ENCODE results near the gene FAM20C.

Gene FAM20C

GRCh38 chr7:152702-153391, 39.5 kb upstream of the FAM20C start:
- H3K36me3 ChIP-seq = no peaks in the 10 kb centered on the region
- TF ChIP-seq CTCF (IDR thresholded peaks at IDR 0.05) = no peak
- no peak overlapping the region for H3K4me3 ChIP-seq (ENCODE audit: low read depth in 1 of 2, low read length in 1 of 2)
- no peaks in the 10 kb centered on the region for H3K9me3 ChIP-seq
- no peaks in the 10 kb centered on the region for H3K27me3 ChIP-seq
- H3K4me1 ChIP-seq (ENCODE audit: control insufficient read depth in 1 of 2, insufficient read depth in 1 of 2, low read depth in 1 of 2, low read length in 1 of 2) = peaks cover 16 to 22% of the 10 kb centered on the region in 2 experiments
- no peak overlapping the region for H3K27ac ChIP-seq

DNA sequence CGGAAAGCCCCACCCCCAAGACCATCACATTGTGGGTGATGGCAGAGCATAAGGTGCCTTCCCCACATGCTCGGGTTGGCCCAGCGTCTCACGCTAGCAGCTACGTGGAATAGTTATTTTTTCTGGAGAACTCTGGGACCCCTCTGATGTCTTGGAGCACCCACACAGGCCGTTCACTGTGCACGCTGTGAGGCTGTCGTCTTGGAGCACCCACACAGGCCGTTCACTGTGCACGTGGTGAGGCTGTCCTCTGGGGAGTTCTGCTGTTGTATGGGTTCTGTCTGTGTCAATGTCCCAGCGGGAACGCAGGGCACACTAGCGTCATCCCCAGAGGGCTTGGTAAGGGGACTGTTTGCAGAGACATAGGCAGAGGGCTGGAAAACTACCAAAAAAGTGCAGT, 38.8 kb upstream of the FAM20C start:
- no peak for TF ChIP-seq CTCF (IDR thresholded peaks at IDR 0.05)
- no peaks in the 10 kb centered on the region for H3K36me3 ChIP-seq
- peaks cover 13 to 20% of the 10 kb centered on the region in 2 experiments for H3K4me1 ChIP-seq (ENCODE audit: control insufficient read depth in 1 of 2, insufficient read depth in 1 of 2, low read depth in 1 of 2, low read length in 1 of 2)
- H3K27ac ChIP-seq = no peak overlapping the region
- H3K9me3 ChIP-seq = no peaks in the 10 kb centered on the region
- H3K27me3 ChIP-seq = no peaks in the 10 kb centered on the region
- H3K4me3 ChIP-seq (ENCODE audit: low read depth in 1 of 2, low read length in 1 of 2) = no peak overlapping the region

DNA sequence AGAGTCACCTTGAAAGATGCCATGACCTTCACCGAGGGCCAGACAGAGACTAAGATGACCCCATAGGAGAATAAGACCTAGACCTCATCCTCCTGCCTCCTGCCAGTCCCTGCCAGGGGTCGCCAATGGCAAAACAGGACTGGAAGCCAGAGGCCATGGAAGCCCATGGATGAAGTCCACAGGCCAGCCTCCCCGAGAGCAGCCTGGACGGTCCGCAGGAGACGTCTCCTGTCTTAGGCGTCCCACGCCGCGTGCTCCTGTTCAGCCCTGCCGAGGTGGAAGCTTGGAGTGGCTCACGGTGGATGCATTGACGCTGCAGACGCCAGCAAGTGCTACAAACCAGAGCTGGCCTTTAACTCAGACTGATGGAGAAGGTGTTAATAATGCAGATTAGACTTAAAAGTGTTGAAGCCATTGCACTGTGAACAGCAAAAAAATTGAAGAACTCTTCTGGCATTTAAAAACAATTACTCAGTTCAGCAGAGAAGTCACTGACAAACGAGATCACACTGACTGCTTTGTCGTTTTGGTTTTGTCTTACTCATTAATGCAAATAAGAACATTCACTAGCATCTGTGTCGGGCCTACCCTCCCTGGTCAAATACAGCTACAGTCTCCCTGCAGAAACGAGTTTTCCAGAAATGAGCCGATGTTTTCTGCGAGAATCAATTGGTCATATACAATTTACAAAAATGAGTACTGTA, 38.1 kb upstream of the FAM20C start:
- TF ChIP-seq CTCF (IDR thresholded peaks at IDR 0.05) = no peak
- Histone ChIP-seq H3K4me1 (ENCODE audit: control insufficient read depth in 1 of 2, insufficient read depth in 1 of 2, low read depth in 1 of 2, low read length in 1 of 2) (peaks cover 12 to 17% of the 10 kb centered on the region in 2 experiments), H3K9me3 (no peaks in the 10 kb centered on the region)

DNA sequence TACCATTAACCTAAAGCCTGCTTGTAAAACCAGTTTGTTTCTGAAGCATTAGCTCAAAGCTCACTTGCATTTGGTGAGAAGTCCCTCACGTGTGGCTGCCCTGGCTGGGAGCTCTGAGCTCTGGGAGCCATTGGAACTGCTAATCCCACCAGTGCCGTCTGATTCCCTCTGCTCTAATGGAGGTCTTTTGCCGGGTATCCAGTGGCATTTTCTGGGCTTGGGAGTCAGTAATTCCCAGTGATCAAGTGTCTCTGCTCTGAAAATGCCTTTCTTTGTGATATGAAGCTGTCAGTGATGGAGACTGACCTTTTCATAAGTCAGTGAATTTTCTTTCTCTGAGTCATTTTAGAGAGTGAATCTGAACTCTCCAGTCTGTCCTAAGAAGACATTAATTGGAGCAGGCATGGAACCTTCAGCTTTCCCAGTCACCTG, 36.9 kb upstream of the FAM20C start:
- no peaks in the 10 kb centered on the region for H3K36me3 ChIP-seq
- no peaks in the 10 kb centered on the region for H3K9me3 ChIP-seq
- H3K27me3 ChIP-seq = no peaks in the 10 kb centered on the region
- no peak overlapping the region for H3K27ac ChIP-seq
- no peak for TF ChIP-seq CTCF (IDR thresholded peaks at IDR 0.05)
- peaks cover 3 to 8% of the 10 kb centered on the region in 2 experiments for H3K4me1 ChIP-seq (ENCODE audit: control insufficient read depth in 1 of 2, insufficient read depth in 1 of 2, low read depth in 1 of 2, low read length in 1 of 2)
- H3K4me3 ChIP-seq (ENCODE audit: low read depth in 1 of 2, low read length in 1 of 2) = no peak overlapping the region

More for the DNA sequence above, 38.1 kb upstream of the FAM20C start:
- Histone ChIP-seq H3K27me3 (no peaks in the 10 kb centered on the region), H3K4me3 (ENCODE audit: low read depth in 1 of 2, low read length in 1 of 2) (no peak overlapping the region), H3K36me3 (no peaks in the 10 kb centered on the region), H3K27ac (no peak overlapping the region)

DNA sequence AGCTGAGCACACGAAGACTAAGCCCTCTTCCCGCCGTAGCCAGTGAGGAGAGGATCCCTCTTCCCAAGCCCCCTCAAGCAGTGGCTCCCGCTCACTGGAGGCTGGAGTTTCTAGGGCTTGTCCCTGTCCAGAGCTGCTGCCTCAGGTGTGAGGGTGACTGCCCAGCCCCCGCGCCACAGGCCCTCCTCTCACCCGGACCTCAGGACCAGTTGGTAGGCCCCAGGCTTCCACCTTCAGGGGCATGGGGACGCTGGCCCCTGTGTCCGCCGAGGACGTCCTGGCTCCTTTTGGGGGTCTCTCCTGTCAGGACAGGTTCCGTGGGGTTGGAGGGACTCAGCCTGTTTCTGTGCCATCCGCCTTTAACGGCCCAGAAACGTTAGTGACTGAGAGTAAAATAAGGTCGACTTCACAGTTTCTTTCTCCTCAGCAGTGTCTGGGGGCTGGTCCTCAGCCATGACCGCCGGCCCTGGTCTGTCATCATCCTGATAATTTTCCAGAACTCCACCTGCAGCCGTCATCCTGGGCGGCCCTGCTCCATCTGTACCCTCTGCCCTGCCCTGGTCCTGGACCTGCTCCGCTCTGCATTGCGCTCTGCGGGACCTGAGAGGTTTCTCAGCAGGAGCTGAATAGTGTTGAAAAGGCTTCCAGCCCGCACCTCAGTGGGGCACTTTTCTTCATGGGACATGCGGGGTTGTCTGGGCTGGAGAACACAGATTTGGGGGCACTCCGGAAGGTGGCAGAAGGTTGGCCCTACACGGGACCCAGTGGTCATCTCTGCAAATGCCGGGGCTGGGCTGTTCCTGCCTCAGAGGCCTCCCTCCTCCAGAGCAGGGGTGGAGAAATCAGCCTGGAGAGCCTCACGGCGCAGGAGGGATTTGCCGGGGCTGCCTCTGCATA, 36.0 kb upstream of the FAM20C start:
- no peaks in the 10 kb centered on the region for H3K4me1 ChIP-seq (ENCODE audit: control insufficient read depth in 1 of 2, insufficient read depth in 1 of 2, low read depth in 1 of 2, low read length in 1 of 2)
- no peak for TF ChIP-seq CTCF (IDR thresholded peaks at IDR 0.05)

More for the DNA sequence above, 36.0 kb upstream of the FAM20C start:
- H3K4me3 ChIP-seq (ENCODE audit: low read depth in 1 of 2, low read length in 1 of 2) = no peak overlapping the region
- no peak overlapping the region for H3K27ac ChIP-seq
- no peaks in the 10 kb centered on the region for H3K36me3 ChIP-seq
- H3K27me3 ChIP-seq = no peaks in the 10 kb centered on the region
- no peaks in the 10 kb centered on the region for H3K9me3 ChIP-seq
